ENCODE measurements around the gene CTIF.

CTIF gene

GRCh38 chr18:48834413-48835031 is 295.7 kb downstream of the CTIF start:
- Histone ChIP-seq H3K27ac (ENCODE audit: low read length) (peak overlapping the region; percentile 84), H3K36me3 (replicated peaks; ENCODE audit: insufficient read depth, low read length) (no peaks in the 10 kb centered on the region), H3K4me3 (ENCODE audit: low read length) (peak overlapping the region; percentile 48), H4K20me1 (ENCODE audit: insufficient read depth, low read length) (no peaks in the 10 kb centered on the region), H3K27me3 (replicated peaks; ENCODE audit: insufficient read depth, low read length) (no peaks in the 10 kb centered on the region), H3K9ac (ENCODE audit: low read length) (peak overlapping the region; percentile 66), H3K4me1 (ENCODE audit: low read length) (peaks cover 29% of the 10 kb centered on the region), H3K9me2 (replicated peaks; ENCODE audit: insufficient read depth, low read length) (no peaks in the 10 kb centered on the region), H3K4me2 (ENCODE audit: low read depth, low read length) (peak overlapping the region; percentile 61), H3K9me3 (replicated peaks; ENCODE audit: insufficient read depth, low read length) (no peaks in the 10 kb centered on the region), H3K79me2 (ENCODE audit: low read length) (peaks cover 15% of the 10 kb centered on the region), H2AFZ (ENCODE audit: low read length) (peak overlapping the region; percentile 35), H3F3A (ENCODE audit: insufficient read depth, low read length) (peaks cover 15% of the 10 kb centered on the region)
- TF ChIP-seq EZH2 (optimal IDR thresholded peaks at IDR 0.05; ENCODE audit: low read depth, low read length) (no peak), CTCF (IDR thresholded peaks at IDR 0.05; ENCODE audit: low read length) (no peak), EZH2phosphoT487 (IDR thresholded peaks at IDR 0.05; ENCODE audit: low read length) (no peak)
- peak; percentile 81 for DNase-seq

GRCh38 chr18:48835119-48835518 is 296.3 kb downstream of the CTIF start:
- H3K27ac ChIP-seq (ENCODE audit: low read length) = peak overlapping the region; percentile 84
- peaks cover 29% of the 10 kb centered on the region for H3K4me1 ChIP-seq (ENCODE audit: low read length)
- H3K9me2 ChIP-seq (replicated peaks; ENCODE audit: insufficient read depth, low read length) = no peaks in the 10 kb centered on the region
- peak; percentile 58 for DNase-seq
- peaks cover 15% of the 10 kb centered on the region for H3F3A ChIP-seq (ENCODE audit: insufficient read depth, low read length)
- peaks cover 15% of the 10 kb centered on the region for H3K79me2 ChIP-seq (ENCODE audit: low read length)
- H3K4me3 ChIP-seq (ENCODE audit: low read length) = peak overlapping the region; percentile 48
- no peaks in the 10 kb centered on the region for H3K36me3 ChIP-seq (replicated peaks; ENCODE audit: insufficient read depth, low read length)
- no peaks in the 10 kb centered on the region for H3K9me3 ChIP-seq (replicated peaks; ENCODE audit: insufficient read depth, low read length)
- no peaks in the 10 kb centered on the region for H3K27me3 ChIP-seq (replicated peaks; ENCODE audit: insufficient read depth, low read length)
- peak overlapping the region; percentile 61 for H3K4me2 ChIP-seq (ENCODE audit: low read depth, low read length)
- H4K20me1 ChIP-seq (ENCODE audit: insufficient read depth, low read length) = no peaks in the 10 kb centered on the region
- peak overlapping the region; percentile 66 for H3K9ac ChIP-seq (ENCODE audit: low read length)
- TF ChIP-seq CTCF (IDR thresholded peaks at IDR 0.05; ENCODE audit: low read length) (no peak), EZH2 (optimal IDR thresholded peaks at IDR 0.05; ENCODE audit: low read depth, low read length) (no peak), EZH2phosphoT487 (IDR thresholded peaks at IDR 0.05; ENCODE audit: low read length) (no peak)
- peak overlapping the region; percentile 35 for H2AFZ ChIP-seq (ENCODE audit: low read length)

- no peaks in the 10 kb centered on the region for H3K27me3 ChIP-seq (replicated peaks; ENCODE audit: insufficient read depth, low read length)
- peaks cover 29% of the 10 kb centered on the region for H3K4me1 ChIP-seq (ENCODE audit: low read length)
These were observed 296.9 kb downstream of the CTIF start for GRCh38 chr18:48835745-48836170.

More at GRCh38 chr18:48835745-48836170, 296.9 kb downstream of the CTIF start:
- Histone ChIP-seq H3K36me3 (replicated peaks; ENCODE audit: insufficient read depth, low read length) (no peaks in the 10 kb centered on the region), H3F3A (ENCODE audit: insufficient read depth, low read length) (peaks cover 15% of the 10 kb centered on the region), H2AFZ (ENCODE audit: low read length) (no peak overlapping the region), H3K27ac (ENCODE audit: low read length) (no peak overlapping the region), H4K20me1 (ENCODE audit: insufficient read depth, low read length) (no peaks in the 10 kb centered on the region), H3K4me3 (ENCODE audit: low read length) (no peak overlapping the region), H3K79me2 (ENCODE audit: low read length) (peaks cover 15% of the 10 kb centered on the region), H3K9me3 (replicated peaks; ENCODE audit: insufficient read depth, low read length) (no peaks in the 10 kb centered on the region), H3K9ac (ENCODE audit: low read length) (no peak overlapping the region), H3K9me2 (replicated peaks; ENCODE audit: insufficient read depth, low read length) (no peaks in the 10 kb centered on the region), H3K4me2 (ENCODE audit: low read depth, low read length) (no peak overlapping the region)
- TF ChIP-seq EZH2phosphoT487 (IDR thresholded peaks at IDR 0.05; ENCODE audit: low read length) (no peak), EZH2 (optimal IDR thresholded peaks at IDR 0.05; ENCODE audit: low read depth, low read length) (no peak), CTCF (IDR thresholded peaks at IDR 0.05; ENCODE audit: low read length) (no peak)
- no peak for DNase-seq

All from MM.1S (cell line).